Activated naive CD4-positive, alpha-beta T cell (primary cell): ENCODE measurements around the gene MAST1.
"Not testable (repeated sequence)": the region's sequence is repeated elsewhere in the genome, so short reads cannot be mapped to it uniquely, and the experiment has no call there.

ENCODE experiments used
- DNase-seq, 4 experiments: peaks; one replicate each; lab custom pipeline; 2025; lab: John Stamatoyannopoulos, UW

The MAST1 gene

GRCh38 chr19:12872255-12872654 is 33.9 kb downstream of the MAST1 start:
- DNase-seq = no peak

GRCh38 chr19:12872941-12873890 is 34.9 kb downstream of the MAST1 start:
- DNase-seq = peak in 1 of 4 experiments; percentile 44

- DNase-seq = no peak
These were observed 35.8 kb downstream of the MAST1 start for GRCh38 chr19:12873891-12874745.

- DNase-seq = no peak
These were observed 36.8 kb downstream of the MAST1 start for GRCh38 chr19:12875086-12875485.

GRCh38 chr19:12880551-12881171 is 42.3 kb downstream of the MAST1 start:
- peak in 1 of 4 experiments; percentile 27 for DNase-seq

- DNase-seq = peak; percentile 59 to 77 (median 67)
These were observed 43.0 kb downstream of the MAST1 start, which contains the start of gene DNASE2 for GRCh38 chr19:12881172-12881808. DNASE2 (minus strand) TSS chr19:12881449; CDS start chr19:12881375, 74 bp downstream.

- DNase-seq = no peak
These were observed 44.3 kb downstream of the MAST1 start for GRCh38 chr19:12882589-12882988.

GRCh38 chr19:12884202-12884601 is 45.9 kb downstream of the MAST1 start:
- DNase-seq = no peak

- DNase-seq = no peak
These were observed 46.3 kb downstream of the MAST1 start for GRCh38 chr19:12884627-12884925.

GRCh38 chr19:12884926-12885748 is 46.8 kb downstream of the MAST1 start:
- peak; percentile 58 to 85 (median 74) for DNase-seq

- DNase-seq = no peak
These were observed 47.7 kb downstream of the MAST1 start for GRCh38 chr19:12885749-12886650.

GRCh38 chr19:12886651-12886968 is 48.3 kb downstream of the MAST1 start:
- no peak for DNase-seq

- DNase-seq = no peak
These were observed 48.8 kb downstream of the MAST1 start, which contains the start of gene KLF1 for GRCh38 chr19:12886969-12887747. KLF1 (minus strand) TSS chr19:12887201; CDS start chr19:12887140, 61 bp downstream.

GRCh38 chr19:12888006-12888603 is 49.8 kb downstream of the MAST1 start:
- no peak for DNase-seq

GRCh38 chr19:12890299-12890786 is 52.0 kb downstream of the MAST1 start:
- not testable (repeated sequence) for DNase-seq

GRCh38 chr19:12890787-12891552 is 52.7 kb downstream of the MAST1 start, which contains the start of gene GCDH:
GCDH (plus strand) TSS chr19:12891160; CDS start chr19:12891305, 145 bp downstream.
- peak; percentile 81 to 91 (median 88) for DNase-seq

- no peak for DNase-seq
These were observed 53.3 kb downstream of the MAST1 start for GRCh38 chr19:12891553-12892021.
